ENCODE results near the gene GSTM1.

Gene GSTM1

DNA sequence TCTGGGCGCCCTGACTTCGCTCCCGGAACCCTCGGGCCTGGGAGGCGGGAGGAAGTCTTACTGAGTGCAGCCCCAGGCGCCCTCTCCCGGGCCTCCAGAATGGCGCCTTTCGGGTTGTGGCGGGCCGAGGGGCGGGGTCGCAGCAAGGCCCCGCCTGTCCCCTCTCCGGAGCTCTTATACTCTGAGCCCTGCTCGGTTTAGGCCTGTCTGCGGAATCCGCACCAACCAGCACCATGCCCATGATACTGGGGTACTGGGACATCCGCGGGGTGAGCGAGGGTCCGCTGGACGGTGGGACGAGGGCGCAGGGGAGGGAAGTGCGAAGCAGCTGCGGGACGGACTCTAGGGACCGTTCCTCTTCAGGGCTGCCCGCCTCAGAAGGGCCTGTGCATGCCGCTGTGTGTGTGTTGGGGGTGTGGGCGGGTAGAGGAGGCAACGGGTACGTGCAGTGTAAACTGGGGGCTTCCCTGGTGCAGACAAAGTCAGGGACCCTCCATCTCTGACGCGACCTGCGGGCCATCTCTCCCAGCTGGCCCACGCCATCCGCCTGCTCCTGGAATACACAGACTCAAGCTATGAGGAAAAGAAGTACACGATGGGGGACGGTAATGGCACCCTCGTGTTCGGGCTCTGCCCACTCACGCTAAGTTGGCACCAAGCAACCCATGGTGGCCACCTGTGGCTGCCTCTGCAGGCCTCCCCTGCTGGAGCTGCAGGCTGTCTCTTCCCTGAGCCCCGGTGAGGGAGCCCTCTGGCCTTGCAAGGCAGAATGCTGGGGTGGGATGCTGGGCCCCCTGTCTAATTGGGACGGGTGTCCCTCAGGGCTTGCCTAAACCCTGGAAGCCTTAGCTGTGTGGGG lies at the start of gene GSTM1:
TSS of gene GSTM1 (plus strand) at position 177 of the 859 bp plus-strand sequence. CDS start at position 234, 57 bp downstream.
- DNase-seq (ENCODE audit: low spot score), result no peak
- no peak for FAIRE-seq

DNA sequence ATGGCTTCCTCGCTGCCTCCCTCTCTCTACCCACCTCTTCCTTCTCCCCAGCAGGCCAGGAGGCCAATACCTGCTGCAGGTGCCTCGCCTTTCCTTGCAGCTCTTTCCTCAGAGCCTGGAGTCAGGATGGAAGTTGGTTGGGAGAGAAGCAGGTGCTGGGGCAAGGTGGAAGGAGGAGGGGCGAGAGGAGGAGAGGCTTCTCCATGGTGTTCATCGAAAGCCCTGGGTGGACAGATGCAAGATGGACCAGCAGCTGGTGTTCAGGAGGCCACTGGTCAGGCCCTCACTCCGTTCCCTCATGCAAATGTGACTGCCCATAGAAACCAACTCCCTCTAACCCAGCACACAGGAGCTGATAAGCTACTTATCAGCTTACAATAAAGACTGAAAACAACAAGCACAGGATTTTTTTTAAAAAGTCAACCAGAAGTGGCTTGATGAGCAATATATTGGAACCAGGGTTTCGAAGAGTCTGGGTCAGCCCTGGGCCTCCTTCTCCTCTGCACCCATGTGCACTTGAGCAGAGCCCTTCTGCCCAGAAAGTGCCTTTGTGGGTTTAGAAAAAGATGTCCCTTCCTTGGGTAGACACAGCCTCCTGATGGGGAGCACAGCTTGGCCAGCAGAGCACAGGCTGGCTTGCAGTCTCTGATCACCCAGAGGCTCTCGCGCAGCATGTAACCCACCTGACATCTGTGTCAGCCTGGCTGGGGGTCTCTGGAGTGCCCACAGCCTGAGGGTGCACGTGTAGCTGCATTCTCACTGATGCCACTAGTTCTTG lies 48.4 kb upstream of the GSTM1 start:
- FAIRE-seq (no peak), DNase-seq (ENCODE audit: low spot score) (no peak)

DNA sequence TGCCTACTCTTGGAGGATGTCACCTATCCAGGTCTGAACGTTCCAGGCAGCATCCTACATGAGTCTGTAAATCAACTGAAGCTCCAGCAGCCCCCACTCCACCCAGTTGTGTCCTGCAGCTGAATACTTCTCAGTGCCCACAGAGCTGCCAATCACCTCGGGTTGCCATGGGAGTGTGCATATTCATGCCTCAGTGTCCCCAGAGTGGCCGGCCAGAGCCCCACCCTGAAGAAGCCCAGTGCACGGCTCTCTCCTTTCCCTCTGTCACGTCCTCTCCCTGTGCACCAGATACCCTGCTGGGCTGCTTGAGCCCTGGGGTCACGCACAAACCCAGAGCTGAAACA lies 47.8 kb upstream of the GSTM1 start:
- DNase-seq (ENCODE audit: low spot score) (no peak), FAIRE-seq (no peak)

DNA sequence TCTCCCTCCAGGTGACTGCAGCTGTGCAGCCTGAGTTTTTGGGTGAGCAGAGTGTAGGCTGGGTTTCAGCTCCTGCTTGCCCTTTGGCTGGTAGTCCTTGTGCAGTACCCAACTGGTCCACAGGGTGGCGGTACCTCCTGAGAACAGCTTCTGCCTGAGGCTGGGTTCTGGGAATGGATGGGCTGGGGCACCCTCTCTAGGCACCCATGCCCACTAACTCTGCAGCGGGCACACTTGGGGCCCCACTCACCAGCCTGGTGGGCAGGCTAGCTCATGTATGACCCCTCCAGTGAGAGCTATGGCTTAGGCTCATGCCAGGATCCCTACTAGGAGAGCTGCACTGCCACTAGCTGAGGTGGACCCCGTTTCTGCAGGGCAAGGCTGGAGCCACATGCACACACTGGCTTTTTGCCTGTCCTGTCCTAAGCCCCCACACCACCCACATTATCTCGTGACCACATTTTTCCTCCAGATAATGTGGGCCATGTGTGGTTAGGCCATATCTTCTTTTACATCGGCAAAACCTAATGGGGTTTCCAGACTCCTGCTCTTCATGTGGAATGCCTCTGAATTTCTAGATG lies 47.2 kb upstream of the GSTM1 start:
- peak; percentile 61 for FAIRE-seq
- peak; percentile 84 for DNase-seq (ENCODE audit: low spot score)

DNA sequence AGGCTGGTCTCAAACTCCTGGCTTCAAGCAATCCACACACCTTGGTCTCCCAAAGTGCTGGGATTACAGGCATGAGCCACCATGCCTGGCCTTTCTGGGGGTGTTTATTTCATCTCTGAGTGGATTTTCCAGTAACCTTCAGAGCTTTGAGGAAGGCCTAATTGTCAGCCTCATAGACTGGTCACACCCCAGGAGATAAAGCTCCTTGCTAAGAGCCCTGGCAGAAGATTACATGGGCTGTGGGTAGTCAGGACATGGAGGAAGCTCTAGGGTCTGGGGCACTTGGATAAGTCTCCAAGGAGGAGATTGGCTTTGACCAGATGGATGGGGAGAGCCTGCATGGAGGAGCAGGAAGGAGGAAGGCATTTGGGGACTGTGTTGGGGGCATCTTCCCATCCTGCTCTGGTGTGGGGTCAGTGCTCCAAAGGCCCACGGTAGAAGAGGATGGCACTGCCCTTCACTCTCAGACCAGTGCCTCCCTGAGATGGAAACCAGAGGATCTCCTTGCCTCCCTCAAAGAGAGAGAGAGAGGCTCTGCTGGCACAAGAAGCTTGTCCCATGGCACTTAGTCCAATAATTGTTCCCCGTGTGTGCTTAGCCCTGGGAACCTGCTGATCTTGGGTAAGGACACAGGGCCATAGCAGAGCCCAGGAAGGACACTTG lies 46.4 kb upstream of the GSTM1 start:
- FAIRE-seq, result no peak
- no peak for DNase-seq (ENCODE audit: low spot score)

DNA sequence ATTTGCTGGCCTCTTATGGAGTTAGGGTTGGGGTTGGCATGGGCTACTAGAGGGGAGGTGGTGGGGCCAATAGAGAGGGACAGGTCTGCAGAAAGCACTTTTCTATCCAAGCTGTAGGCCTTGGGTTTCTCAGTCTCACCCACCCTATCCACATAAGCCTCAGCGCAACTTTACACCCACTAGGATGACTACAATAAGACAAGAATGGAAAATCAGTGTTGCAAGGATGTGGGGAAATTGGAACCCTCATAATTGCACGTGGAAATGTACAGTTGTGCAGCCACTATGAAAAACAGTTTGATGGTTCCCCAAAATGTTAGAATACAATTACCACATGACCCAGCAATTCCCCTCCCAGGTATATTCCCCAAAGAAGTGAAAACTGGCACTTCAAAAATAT lies 45.8 kb upstream of the GSTM1 start:
- FAIRE-seq (no peak), DNase-seq (ENCODE audit: low spot score) (no peak)

DNA sequence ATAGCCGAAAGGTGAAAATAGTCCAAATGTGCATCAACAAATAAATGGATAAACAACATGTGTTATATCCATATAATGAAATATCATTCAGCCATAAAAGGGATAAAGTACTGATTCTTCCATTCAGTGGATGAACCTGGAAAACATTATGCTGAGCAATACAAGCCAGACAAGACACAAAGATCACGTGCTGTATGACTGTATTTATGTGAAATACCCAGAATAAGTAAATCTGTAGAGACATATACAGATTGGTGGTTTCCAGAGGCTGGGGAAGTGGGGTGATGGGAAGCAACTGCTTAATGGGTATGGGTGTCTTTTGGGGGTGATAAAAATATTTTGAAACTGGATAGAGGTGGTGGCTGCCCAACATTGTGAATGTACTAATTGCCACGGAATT lies 45.0 kb upstream of the GSTM1 start:
- no peak for DNase-seq (ENCODE audit: low spot score)
- no peak for FAIRE-seq

DNA sequence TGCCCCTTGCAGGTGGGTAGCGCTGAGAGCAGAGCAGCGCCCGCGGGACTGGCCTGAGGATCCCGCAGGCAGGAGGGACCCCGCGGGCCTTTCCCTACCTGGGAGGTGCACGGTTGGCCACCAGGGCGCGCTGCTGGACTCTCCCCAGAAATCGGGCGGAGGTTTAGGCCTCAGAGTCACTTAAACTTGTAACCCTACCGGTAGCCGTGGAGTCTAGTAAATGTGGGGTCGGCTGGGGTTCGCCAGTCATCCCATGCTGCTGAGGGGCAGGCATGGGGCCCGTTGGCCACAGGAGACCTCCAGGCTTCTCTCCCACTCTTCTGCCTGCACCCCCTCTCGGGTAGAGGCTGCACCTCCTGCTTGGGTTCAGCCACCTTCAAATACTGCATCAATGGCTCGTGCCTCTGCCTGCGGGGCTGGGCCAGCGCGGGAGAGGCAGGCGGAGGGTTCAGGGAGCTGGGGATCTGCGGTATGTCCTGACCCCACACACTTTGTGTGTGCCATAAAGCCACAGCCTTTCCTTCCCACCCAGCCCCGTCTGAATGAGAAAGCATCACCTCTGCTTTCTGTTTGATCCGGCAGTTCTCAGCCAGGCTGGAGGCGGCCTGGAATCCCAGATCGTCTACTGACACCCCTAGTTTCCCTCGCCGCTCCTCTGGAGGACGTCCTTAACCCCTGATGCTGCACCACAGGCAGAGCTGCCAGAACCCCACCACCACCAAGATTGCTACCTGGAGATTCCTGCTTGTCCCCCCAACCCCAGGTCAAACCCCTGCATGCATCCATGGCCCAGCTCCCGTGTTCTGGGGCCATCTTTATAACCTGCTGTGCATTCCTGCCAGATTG lies 44.0 kb upstream of the GSTM1 start:
- FAIRE-seq (no peak), DNase-seq (ENCODE audit: low spot score) (peak; percentile 90)

DNA sequence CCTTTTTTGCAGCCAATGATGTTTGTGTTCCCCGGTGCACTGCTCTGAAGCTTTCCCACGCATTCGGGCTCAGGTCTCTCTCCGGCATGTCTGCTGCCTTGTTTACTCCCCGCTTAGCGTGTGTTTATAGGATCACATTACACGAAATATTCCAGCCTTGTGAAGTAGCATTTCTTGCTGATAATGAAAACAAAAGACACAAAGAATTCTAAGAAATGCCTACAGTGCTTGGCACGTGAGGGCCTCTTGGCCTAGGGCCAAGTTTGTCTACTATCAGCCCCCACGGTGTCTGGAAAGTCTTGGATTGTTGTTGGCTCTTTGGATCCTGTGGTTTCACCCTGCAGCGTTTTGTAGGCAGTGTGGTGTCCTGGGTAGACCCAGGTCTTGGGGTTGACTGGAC lies 42.9 kb upstream of the GSTM1 start:
- FAIRE-seq (no peak), DNase-seq (ENCODE audit: low spot score) (no peak)

DNA sequence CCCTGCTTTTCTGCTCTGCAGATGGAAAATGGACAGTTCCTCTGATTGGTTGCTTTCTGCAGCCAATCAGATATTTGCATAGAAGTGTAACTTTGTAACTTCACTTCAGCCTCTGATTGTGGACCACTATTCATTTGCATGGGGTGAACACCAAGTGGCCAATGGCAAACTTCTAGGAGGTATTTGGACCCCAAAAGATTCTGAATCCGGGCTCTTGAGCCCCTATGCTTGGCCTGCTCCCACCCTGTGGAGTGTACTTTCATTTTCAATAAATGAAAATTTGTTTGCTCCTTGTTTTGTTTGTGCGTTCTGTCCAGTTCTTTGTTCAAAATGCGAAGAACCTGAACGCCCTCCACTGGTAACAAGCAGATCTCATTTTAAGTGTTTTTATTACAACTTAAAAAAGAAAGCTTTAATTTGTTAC lies 38.1 kb upstream of the GSTM1 start:
- FAIRE-seq (no peak), DNase-seq (ENCODE audit: low spot score) (no peak)

DNA sequence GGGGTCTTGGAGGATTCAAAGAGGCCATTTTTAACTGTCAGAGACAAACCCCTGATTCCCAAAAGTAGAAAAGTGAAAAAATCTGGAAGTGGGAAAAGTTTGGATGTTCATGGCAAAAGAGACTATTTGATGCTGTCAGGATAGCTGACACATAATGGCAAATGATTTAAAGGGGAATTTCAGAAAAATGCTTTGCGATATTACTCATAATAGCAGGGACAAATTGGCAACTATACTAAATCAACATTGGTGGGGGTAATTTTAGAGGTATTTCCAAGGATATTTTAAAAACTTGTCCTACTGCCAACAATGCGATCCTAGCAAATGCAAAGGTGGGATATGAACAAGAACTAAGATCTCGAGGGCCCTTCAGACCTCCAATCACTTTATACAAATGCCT lies 37.0 kb upstream of the GSTM1 start:
- DNase-seq (ENCODE audit: low spot score) (no peak), FAIRE-seq (no peak)

DNA sequence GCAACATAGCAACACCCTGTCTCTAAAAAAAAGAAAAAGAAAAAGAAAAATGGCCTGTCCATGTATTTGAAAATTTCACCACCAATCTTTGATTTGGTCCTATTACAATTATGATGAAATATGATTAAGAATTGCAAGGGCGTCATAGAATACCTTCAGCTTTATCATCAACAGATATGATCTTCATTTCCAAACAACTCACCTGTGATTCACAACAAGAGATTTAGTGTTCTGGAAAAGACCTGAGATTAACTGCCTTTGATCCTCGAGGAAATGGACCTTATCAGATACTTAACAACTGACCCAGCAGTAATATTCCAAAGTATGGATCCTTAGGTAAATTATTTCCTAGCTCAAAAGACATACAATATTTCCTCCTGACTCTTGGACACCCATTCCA lies 35.2 kb upstream of the GSTM1 start:
- no peak for FAIRE-seq
- DNase-seq (ENCODE audit: low spot score), result no peak

DNA sequence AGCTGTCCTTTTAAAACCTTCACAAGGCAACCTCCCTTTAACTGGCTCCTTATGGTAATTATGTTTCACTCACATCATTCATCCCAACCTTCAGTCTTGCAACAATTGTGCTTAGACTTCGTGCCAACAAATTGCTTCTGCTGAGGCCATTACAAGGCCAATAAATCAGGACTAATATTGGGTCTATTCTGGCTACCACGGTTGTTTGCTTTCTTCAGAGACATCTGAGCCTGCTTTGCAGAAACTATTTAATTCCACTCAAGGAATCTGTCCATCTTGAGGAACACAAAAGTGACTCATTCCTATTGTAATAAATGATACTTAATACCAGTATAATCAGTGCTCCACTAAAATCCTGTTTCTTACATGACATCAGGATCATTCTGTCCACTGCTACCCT lies 34.3 kb upstream of the GSTM1 start:
- no peak for DNase-seq (ENCODE audit: low spot score)
- FAIRE-seq, result no peak

DNA sequence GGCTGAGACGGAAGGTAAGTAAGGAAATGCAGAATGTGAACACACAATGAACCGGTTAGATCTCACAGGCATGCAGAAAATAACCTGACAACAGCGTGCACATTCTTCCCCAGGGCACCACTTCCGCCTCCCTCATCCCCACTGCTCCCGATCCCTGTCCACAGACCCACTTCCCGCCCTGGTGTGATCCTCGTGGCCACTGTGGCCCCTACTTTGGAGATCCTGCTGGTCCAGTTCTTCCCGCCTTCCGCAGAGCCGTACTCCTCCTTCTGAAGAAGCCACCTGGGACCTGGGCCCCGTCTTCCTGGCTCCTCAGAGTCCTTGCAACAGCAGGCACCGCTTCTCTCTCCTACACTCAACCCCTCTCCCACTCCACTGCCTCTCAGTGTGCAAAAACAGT lies 33.1 kb upstream of the GSTM1 start:
- no peak for FAIRE-seq

DNA sequence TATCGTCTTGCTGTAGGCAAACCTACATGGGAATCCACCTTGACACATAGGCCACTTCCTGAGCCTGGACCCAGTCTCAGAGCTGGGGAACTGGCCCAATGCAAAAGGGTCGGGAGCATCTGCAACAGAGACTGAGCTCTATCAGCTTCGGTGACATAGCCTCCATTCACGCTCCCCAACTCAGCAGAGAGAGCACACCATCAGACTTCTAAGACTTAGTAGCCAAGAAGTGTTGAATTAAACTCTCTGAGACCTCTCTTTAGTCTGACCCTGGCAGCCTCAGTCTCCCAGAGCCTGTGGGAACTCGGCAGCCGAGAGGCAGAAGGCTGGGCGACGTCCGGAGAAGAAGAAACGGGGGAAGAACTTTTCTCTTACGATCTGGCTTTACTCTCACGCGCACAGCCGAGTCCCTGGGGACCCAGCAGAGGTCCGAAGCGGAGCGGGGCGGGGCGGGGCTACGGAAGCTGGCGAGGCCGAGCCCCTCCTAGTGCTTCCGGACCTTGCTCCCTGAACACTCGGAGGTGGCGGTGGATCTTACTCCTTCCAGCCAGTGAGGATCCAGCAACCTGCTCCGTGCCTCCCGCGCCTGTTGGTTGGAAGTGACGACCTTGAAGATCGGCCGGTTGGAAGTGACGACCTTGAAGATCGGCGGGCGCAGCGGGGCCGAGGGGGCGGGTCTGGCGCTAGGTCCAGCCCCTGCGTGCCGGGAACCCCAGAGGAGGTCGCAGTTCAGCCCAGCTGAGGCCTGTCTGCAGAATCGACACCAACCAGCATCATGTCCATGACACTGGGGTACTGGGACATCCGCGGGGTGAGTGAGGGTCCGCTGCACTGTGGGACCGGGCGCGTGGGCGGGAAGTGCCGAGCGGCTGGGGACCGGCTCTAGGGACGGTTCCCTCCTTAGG lies 31.8 kb upstream of the GSTM1 start, which contains the start of gene GSTM4:
TSS of gene GSTM4 (plus strand) at position 485 of the 905 bp plus-strand sequence. CDS start at position 776, 291 bp downstream.
- FAIRE-seq (peak; percentile 44), DNase-seq (ENCODE audit: low spot score) (peak; percentile 93)

More for the DNA sequence above, 33.1 kb upstream of the GSTM1 start:
- DNase-seq (ENCODE audit: low spot score), result no peak

DNA sequence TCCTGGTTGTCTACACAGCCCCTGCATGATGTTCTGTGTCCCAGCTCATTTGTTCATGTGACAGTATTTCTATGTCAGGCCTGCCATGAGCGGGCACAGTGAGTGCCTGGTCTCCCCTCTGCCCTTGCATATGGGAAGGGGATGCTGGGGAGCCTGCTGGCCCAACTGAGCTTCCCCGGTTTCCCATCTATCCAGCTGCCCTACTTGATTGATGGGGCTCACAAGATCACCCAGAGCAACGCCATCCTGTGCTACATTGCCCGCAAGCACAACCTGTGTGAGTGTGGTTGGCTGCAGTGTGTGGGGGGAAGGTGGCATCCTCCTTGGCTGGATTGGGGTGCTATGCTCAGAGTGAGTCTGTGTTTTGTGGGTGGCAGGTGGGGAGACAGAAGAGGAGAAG lies 30.2 kb upstream of the GSTM1 start:
- no peak for DNase-seq (ENCODE audit: low spot score)
- no peak for FAIRE-seq

DNA sequence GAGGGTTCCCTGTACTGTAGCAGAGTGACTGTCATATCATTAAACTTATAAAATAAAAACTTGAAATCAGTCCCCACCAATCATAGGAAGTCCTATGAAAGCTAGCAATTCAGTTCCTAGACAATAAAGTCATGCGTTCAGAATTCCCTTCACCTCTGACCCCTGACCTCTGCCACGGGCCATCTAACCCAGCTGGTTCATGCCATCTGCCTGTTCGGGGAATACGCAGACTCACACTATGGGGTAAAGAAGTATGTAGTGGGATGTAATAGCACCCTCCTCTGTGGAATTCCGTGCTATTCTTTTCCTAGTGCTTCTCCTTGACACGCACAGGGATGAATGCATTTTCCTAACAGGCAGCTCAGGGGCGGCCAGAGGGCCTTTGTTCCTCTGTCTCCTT lies 29.6 kb upstream of the GSTM1 start:
- FAIRE-seq (no peak), DNase-seq (ENCODE audit: low spot score) (no peak)

DNA sequence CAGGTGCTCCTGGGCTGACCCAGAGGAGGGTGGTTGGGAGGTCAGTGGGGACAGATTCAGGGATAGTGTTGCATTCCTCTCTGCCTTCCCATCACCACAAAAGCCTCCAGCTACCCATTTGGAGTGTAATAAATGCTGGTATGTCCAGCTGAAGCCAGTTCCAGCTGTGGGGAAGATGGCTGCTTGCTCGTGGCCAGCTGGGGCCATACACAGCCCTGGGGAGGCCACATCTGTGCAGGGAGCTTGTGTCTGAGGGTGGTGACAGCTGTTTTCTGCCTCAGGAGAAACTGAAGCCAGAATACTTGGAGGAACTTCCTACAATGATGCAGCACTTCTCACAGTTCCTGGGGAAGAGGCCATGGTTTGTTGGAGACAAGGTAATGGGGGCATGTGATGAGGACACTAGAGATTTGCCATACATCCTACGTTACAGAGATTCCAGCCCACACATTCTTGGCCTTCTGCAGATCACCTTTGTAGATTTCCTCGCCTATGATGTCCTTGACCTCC lies 29.0 kb upstream of the GSTM1 start:
- no peak for FAIRE-seq
- no peak for DNase-seq (ENCODE audit: low spot score)

DNA sequence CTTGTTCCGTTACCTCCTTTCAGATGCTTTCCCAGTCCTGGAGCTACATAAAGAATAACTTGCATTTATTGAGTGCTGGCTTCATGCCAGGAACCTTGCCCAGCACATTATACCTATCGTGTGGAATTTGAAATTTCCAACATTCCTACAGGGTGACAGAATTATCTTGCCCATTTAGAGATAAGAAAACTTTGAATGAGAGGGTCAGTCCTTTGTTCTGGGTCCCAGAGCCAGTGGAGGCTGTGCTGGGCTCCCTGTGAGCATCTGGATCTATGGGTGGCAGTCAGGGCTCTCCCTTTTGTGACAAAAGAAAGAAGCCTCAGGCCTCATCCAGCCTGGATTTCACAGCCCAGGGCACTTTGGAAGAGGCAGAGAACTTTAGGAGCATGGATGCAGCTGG lies 28.5 kb upstream of the GSTM1 start:
- DNase-seq (ENCODE audit: low spot score), result peak; percentile 29
- no peak for FAIRE-seq
